ENCODE results near the gene PLIN4.
"Not testable (repeated sequence)": the region's sequence is repeated elsewhere in the genome, so short reads cannot be mapped to it uniquely, and the experiment has no call there.

PLIN4 gene

GRCh38 chr19:4518345-4519171 is at the start of gene PLIN4:
Gene PLIN4 (minus strand): TSS chr19:4518486. CDS start chr19:4518272, 214 bp downstream.
- peak; percentile 56 for DNase-seq (ENCODE audit: low spot score)

- no peak for DNase-seq (ENCODE audit: low spot score)
Measured at GRCh38 chr19:4567584-4568071, 49.3 kb upstream of the PLIN4 start.

GRCh38 chr19:4566402-4567051 is 48.2 kb upstream of the PLIN4 start:
- no peak for DNase-seq (ENCODE audit: low spot score)

- DNase-seq (ENCODE audit: low spot score) = not testable (repeated sequence)
Measured at GRCh38 chr19:4563562-4563961, 45.3 kb upstream of the PLIN4 start.

GRCh38 chr19:4562085-4562484 is 43.8 kb upstream of the PLIN4 start:
- not testable (repeated sequence) for DNase-seq (ENCODE audit: low spot score)

GRCh38 chr19:4559569-4559968 is 41.3 kb upstream of the PLIN4 start, which contains the start of gene SEMA6B:
Gene SEMA6B (minus strand): TSS chr19:4559684. CDS start chr19:4558457, 1,227 bp downstream.
- DNase-seq (ENCODE audit: low spot score) = no peak

- DNase-seq (ENCODE audit: low spot score) = no peak
Measured at GRCh38 chr19:4557971-4558941, 40.0 kb upstream of the PLIN4 start.

- no peak for DNase-seq (ENCODE audit: low spot score)
Measured at GRCh38 chr19:4557144-4557970, 39.1 kb upstream of the PLIN4 start.

GRCh38 chr19:4556597-4557127 is 38.4 kb upstream of the PLIN4 start:
- DNase-seq (ENCODE audit: low spot score) = no peak

GRCh38 chr19:4555657-4556561 is 37.6 kb upstream of the PLIN4 start:
- no peak for DNase-seq (ENCODE audit: low spot score)

GRCh38 chr19:4554717-4555116 is 36.4 kb upstream of the PLIN4 start:
- DNase-seq (ENCODE audit: low spot score) = no peak

- no peak for DNase-seq (ENCODE audit: low spot score)
Measured at GRCh38 chr19:4553775-4554174, 35.5 kb upstream of the PLIN4 start.

- no peak for DNase-seq (ENCODE audit: low spot score)
Measured at GRCh38 chr19:4553092-4553695, 34.9 kb upstream of the PLIN4 start.

GRCh38 chr19:4552525-4552819 is 34.2 kb upstream of the PLIN4 start:
- DNase-seq (ENCODE audit: low spot score) = no peak

- DNase-seq (ENCODE audit: low spot score) = no peak
Measured at GRCh38 chr19:4550479-4551050, 32.3 kb upstream of the PLIN4 start.

- DNase-seq (ENCODE audit: low spot score) = no peak
Measured at GRCh38 chr19:4550018-4550417, 31.7 kb upstream of the PLIN4 start.

- DNase-seq (ENCODE audit: low spot score) = no peak
Measured at GRCh38 chr19:4548238-4548584, 29.9 kb upstream of the PLIN4 start.

- no peak for DNase-seq (ENCODE audit: low spot score)
Measured at GRCh38 chr19:4547303-4548237, 29.3 kb upstream of the PLIN4 start.
